Esophagus squamous epithelium (tissue), 4 donors: Measurements from ENCODE around the gene DLGAP1.

Experiments used
- POLR2A ChIP-seq, 4 donors: fragments of 450-650 bp; IDR thresholded peaks; one replicate each; pipeline ENCODE4 v1.6.1; 2017; ENCODE audit warnings: antibody characterized with exemption in 4 of 4, mild to moderate bottlenecking in 4 of 4, moderate library complexity in 3 of 4
- TF ChIP-seq, protein P1 (sequence below), 6 experiments: fragments of 450-650 bp in 4 of 6; fragments of 200-600 bp in 2 of 6; sonication (generic) in 2 of 6; IDR thresholded peaks; one replicate each; pipeline ENCODE4 v1.5.1; 2016 to 2019; ENCODE audit warnings: antibody characterized with exemption in 6 of 6, mild to moderate bottlenecking in 4 of 6, moderate library complexity in 4 of 6

DNA sequence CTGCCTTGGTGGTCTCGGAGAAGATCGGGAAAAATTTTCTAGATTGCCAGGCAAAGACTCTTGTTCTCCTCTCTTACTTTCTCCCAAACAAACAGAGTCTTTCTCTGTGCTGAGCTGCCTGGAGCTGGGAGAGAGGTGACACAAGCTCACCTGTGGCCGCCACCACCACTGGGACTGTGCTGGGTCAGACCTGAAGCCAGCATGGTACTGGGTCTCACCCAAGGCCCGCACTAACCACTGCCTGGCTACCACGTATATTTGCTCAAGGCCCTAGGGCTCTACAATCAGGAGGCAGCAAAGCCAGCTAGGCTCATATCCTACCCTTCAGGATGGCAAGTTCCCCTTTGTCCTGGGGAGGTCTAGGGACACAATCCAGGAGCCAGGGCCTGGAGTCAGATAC, 312.2 kb downstream of the DLGAP1 start:
- no peak for TF ChIP-seq POLR2A (IDR thresholded peaks at IDR 0.05)
- TF ChIP-seq, protein P1, sequence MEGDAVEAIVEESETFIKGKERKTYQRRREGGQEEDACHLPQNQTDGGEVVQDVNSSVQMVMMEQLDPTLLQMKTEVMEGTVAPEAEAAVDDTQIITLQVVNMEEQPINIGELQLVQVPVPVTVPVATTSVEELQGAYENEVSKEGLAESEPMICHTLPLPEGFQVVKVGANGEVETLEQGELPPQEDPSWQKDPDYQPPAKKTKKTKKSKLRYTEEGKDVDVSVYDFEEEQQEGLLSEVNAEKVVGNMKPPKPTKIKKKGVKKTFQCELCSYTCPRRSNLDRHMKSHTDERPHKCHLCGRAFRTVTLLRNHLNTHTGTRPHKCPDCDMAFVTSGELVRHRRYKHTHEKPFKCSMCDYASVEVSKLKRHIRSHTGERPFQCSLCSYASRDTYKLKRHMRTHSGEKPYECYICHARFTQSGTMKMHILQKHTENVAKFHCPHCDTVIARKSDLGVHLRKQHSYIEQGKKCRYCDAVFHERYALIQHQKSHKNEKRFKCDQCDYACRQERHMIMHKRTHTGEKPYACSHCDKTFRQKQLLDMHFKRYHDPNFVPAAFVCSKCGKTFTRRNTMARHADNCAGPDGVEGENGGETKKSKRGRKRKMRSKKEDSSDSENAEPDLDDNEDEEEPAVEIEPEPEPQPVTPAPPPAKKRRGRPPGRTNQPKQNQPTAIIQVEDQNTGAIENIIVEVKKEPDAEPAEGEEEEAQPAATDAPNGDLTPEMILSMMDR (IDR thresholded peaks at IDR 0.05), result no peak
